ENCODE data around the gene CEMIP.

GRCh38 chr15:80822676-80823075, 43.5 kb downstream of the CEMIP start:
- TF ChIP-seq CTCF (conservative IDR thresholded peaks at IDR 0.05) (no peak), EZH2 (IDR thresholded peaks at IDR 0.05; ENCODE audit: low read depth) (no peak)
